Stimulated activated CD4-positive, alpha-beta T cell treated with anti-CD3 and anti-CD28 coated beads, TNF-alpha, amount 100 ng/mL, for 4 hours (primary cell): ENCODE data around the gene UBE3C.
"Not testable (repeated sequence)": the region's sequence is repeated elsewhere in the genome, so short reads cannot be mapped to it uniquely, and the experiment has no call there.

Source experiments
- DNase-seq, 3 experiments: peaks; one replicate each; pipeline ENCODE4 v3.0.0-alpha.2; 2020; ENCODE audit warnings: low read depth in 3 of 3

Gene UBE3C

DNA sequence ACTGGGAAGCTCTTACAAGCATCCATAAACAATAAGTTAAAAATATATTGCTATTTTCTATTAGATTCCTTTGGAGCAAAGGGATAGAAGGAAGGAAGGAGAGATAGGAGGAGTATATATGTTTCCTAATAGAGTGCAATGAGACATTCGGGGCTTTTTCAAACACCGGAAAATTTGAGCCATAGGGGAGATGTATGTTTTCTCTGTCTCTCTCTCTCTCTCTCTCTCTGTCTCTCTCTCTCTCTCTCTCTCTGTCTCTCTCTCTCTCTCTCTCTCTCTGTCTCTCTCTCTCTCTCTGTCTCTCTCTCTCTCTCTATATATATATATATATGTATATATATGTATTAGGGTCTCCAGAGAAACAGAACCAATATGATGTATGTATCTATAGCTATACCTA, 7.9 kb upstream of the UBE3C start:
- not testable (repeated sequence) for DNase-seq

DNA sequence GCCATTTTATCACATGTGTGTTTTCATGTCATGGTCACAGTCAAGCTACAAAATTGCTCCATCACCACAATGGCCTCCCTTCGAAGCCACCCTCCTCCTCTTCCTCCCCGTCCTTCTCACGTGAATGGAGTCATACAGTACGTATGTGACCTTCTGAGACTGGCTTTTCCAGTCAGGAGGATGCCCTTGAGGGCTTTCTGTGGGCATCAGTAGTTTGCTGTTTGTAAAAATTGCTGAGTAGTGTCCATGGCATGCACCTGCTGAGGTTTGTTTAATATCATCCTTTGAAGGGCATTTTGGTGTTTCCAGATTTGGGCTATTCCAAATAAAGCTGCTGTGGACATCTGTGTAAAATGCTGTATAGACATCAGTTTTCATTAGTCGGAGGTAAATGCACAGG, 5.9 kb upstream of the UBE3C start:
- DNase-seq: no peak

DNA sequence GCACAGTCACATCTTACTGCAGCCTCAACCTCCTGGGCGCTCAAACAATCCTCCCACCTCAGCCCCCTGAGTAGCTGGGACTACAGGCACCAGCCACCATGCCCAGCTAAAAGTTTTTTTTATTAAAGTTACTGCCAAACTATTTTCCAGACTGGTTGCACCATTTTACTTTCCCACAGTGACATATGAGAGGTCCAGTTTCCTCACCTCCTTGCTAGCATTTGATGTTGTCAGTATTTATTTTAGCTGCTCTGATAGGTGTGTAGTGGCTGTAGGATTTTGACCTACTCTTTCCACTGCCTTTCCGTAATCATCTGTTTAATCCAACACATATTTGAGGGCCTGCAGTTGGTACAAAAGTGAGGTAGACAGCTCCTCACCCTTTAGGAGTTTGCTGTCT, 5.4 kb upstream of the UBE3C start:
- no peak for DNase-seq

DNA sequence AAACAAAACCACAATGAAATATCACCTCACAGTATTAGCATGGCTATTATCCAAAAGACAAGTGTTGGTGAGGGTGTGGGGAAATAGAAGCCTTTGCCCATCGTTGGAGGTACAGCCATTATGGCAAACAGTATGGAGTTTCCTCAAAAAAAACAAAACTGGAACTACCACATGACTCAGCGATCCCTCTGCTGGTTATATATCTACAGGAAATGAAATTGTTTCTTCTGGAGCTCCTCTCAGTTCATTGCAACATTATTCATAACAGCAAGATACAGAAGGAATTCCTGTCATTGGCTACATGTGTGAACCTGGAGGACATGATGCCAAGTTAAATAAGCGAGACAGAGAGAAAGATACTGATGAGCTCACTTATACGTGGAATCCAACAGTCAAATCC, 2.4 kb upstream of the UBE3C start:
- DNase-seq: no peak

DNA sequence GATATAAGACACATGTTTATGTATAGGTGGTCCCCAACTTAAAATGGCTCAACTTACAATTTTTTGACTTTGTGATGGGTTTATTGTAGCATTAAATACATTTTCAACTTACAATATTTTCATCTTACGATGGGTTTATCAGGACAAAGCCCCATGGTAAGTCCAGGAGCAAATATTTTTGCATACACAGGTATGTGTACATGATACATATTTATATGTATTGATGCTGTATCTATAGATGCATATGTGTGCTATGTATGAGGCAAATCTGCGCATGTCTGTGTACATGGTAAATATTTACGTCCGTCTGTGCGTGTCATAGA, 664 bp upstream of the UBE3C start:
- no peak for DNase-seq

DNA sequence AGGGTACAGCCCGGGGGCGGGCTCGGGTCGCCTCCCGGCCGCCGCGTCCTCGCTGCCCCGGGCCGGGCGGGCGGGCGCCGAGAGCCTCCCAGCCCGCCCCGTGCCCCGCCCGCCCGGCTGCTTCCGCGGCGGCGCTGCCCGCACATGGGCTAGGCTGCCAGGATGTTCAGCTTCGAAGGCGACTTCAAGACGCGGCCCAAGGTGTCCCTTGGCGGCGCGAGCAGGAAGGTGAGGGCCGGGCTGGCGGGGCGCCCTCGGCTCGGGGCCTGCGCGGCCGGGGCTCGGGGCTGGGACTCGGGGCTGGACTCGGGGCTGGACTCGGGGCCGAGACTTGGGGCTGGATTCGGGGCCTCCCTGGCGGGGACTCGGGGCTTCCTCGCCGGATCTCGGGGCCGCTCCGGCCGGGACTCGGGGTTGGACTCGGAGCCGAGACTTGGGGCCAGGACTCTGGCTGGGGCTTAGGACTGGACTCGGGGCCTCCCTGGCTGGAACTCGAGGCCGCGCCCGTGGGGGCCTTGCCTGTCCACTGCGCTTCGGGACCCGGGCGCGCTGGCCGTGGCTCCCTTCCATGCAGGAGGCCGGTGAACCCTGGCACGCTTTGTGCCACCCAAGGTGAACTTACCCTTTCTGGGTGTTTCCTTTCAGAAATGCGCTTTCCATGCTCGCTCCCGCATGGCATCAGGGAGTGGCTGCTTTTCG, 534 bp downstream of the UBE3C start:
- peak in 1 of 3 experiments; percentile 28 for DNase-seq

DNA sequence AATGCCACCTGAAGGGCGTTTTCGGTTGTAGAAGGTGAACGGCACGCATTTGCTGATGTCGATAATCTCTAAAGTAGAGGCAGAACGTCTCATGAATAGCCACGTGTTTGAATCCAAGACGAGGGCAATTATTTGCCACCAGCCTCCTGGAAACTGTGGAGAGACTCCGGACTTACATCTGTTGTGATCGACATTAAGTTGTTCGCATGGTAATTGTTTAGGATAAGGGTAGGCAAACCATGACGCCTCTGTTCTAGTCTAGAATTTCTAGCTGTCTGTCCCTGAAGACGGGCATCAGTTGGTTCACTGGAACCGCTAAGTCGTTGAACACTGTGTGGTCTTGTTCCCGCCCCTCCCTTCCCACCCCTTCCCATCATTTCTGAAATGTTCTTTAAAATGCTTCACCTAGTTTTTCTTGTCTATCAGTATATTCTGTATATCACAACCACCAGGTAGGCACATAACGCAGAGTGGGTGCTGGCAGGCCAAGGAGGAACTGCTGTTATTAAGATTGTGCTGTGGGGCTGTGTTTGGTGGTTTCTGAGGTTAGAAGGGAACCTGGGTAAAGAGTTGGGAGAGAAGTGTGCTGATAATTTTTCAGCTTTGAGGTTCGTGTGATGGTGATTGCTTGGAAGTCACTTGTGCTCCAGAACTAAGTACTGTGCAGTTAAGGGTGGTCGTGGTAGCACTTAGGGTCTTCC, 1.2 kb downstream of the UBE3C start:
- DNase-seq: no peak

DNA sequence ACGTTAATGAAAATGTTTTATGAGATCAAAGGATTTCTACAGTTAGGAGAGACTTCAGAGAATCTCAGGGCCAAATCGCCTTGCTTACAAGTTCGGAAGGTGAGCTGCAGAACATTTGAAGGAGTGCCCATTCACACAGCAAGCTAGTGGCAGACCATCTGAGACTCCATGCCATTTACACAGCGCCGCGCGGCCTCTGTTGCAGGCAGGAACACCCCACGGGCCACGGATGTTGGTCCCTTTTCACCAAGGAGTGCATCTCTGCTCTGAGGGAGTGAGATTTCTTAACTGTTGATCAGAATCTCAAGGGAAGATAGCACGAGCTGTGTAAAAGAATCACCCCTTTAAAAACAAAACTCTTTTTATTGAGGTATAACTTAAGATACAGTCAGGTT, 1.8 kb downstream of the UBE3C start:
- DNase-seq: no peak

DNA sequence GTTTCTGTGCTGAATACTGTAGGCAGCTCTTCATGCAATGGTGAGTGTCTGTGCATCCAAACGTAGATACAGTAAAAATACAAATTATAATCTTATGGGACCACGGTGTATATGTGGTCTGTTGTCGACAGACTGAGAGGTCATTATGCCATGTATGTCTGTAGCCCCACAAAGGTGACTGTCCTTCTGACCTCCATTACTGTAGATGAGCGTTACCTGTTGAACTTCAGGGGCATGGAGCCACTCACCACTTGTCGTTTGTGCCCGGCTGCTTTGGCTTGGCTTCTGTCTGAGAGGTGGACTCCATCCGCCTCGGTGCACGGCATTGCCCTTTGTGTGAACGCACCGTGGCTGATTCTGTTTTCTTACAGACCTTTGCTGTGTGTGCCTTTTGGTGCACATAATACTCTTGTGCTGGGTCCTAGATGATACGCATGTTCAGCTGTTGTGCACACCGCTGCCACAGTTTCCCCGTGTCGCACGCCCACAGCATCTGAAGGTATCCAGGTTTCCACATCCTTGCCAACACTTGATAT, 2.9 kb downstream of the UBE3C start:
- DNase-seq: no peak

DNA sequence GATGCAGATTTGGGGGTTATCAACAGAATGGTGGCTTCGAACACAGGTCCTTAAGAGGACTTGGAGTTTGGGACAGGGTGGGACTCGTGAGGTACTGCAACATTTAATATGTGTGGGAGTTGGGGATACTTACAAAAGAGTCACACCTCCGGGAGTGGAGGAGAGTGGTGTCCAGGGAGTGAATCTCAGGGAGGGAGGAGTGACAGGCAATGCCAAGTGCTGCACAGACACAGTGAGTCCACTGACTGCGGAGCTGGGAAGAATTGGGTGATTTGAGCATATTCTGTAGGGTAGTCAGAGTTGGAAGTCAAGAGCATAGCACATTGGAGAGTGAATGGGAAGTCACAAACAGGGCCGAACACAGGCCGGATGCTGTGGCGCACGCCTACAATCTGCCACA, 5.1 kb downstream of the UBE3C start:
- DNase-seq: no peak

DNA sequence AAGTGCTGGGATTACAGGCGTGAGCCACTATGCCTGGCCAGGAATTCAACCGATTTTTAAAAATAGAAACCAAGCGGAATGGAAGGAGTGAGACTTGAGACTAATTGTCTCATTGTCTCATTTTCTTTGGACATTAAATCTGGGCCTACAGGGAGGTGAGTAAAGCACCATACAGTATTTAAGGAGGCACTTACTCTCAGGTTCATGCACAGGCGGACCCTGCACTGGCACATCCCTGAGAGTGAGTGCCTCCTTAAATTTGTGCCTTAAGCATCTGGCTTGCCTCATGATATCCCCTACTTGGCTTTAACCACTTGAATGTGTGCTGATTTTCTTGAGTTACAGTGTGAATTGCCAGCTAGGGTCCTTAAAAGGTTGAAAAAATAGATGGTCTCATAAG, 10.6 kb downstream of the UBE3C start:
- DNase-seq: no peak

DNA sequence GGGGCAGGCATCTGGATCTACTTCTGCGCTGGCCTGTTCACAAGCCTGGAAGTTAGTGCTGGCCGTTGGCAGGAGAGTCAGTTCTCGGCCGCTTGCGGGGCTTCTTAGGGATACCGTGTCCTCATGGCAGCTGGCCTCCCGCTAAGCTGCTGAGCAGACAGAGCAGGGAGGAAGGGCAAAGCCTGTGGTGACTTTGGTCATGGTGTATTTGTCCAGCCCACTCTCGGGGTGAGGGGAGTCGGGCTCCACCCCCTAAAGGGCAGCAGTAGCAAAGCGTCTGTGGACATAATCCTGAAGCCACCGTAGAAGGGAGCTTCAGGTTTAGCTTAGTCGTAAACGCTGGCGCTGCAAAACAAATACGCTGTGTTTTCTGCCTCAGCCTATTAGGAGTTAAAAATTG, 12.2 kb downstream of the UBE3C start:
- no peak for DNase-seq

DNA sequence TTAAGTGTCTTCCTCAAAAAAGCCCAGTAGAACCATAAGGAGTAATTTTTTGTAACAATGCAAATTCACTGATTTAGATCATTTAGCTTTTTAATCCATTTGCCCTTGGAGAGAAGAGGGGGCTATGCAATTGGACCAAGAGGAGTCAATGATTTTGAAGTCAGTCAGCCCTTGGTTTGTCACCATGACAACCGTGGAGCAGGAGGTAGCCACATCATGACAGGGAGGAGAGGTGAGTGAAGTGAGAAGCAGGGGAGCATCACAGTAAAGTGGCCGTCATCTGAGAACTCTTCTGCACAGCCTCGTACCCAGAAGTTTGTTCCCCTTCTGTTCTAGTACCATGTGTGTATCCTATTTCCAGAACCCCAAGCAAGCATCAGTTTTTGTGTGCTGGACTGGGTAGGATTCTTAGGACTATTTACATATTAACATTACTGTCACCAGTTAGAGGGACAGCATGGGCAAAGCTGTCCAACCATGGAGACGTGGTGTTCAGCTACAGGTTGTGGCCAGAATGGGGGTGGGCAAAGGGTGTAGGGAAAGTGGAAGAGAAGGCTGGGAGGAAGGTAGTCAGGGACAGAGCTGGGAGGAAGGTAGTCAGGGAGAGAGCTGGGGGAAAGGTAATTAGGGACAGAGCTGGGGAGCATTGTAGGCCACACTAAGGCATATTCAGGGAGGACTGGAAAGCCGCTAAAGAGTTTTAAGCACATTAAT, 13.1 kb downstream of the UBE3C start:
- DNase-seq: no peak

DNA sequence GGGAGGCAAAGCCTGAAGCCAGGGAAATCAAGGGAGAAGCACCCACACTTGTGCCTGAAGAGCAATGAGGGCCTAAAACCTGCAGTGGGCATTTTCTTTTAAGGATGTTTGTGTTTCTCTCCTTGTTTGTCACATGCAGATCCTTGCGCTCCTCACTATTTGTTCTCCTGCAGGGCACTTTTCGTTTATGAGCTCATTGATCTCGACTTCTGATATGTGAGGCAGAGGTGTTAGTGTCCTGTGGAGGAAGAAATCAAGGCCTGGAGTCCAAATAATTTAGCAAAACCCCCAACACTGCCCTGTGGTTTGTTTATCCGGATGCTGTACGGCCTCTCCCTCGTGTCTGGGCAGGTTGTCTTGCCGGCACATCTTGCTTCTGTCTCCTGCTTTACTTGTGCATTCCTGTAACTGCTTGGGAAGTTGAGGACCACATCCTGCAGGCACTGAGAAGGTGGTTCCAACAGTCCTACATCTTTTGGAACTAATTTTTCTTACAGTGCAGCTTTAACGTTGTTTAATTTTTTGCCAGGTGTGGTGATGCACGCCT, 13.7 kb downstream of the UBE3C start:
- DNase-seq: no peak

DNA sequence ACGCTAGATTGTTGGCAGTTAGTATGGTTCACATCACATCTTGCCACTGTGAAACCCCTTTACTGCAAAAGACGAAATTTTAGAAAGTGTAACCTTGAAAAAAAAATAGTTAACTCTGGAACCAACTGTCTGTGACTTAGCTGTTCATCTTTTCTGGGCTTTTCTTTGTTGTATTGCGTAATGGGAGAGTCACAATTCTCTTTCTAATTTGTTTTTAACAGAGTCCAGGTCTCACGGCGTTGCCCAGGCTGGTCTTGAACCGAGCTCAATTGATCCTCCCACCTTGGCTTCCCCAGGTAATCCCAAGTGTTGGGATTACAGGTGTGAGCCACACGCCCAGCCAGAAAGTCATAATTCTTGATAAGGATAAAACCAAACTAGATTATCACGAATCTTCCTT, 14.5 kb downstream of the UBE3C start:
- no peak for DNase-seq

DNA sequence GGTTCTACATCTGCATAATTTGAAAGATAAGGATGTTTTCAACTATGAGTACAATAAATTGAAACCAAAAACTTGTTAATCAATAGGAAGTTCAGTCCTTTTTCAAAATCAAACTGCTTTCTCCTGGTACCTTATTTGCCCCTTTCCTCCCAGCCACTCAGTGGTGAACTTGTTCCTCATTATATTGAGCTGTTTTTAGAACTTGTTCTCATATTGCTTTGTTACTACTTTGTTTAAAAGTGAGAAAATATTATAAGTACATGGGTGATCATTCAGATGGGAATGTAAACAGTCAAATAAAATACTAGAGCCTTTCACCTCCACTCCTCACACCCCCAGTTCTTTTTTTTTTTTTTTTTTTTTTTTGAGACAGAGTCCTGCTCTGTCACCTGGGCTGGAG, 17.2 kb downstream of the UBE3C start:
- no peak for DNase-seq

DNA sequence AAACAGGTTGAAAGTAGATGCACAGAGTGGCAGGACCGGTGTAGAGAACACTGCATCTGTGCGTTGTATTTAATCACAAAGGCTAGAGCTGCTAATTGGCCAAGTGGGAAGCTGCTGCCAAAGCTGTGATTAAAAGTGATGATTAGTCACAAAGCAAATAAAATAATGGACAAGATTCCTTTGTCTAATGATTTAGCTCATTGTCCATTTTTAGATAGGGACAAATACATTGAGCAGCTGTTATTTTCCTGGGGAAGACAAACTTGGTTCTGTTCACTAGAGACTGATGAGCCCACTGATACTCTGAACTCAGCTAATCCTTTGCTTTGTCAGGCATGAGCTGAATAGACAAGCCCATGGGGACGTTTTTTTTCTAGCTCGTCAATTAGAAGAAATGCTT, 19.7 kb downstream of the UBE3C start:
- no peak for DNase-seq

DNA sequence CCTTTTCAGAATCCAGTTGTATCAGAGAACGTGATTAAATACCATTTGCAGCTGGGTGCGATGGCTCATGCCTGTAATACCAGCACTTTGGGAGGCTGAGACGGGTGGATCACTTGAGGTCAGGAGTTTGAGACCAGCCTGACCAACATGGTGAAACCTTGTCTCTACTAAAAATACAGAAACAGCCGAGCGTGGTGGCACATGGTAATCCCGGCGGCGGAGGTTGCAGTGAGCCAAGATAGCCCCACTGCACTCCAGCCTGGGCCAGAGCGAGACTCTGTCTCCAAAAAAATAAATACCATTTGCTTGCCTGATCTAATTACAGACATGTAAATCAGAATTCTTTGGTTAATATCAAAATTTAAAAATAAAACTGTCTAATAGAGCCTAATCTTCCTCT, 20.8 kb downstream of the UBE3C start:
- not testable (repeated sequence) for DNase-seq

DNA sequence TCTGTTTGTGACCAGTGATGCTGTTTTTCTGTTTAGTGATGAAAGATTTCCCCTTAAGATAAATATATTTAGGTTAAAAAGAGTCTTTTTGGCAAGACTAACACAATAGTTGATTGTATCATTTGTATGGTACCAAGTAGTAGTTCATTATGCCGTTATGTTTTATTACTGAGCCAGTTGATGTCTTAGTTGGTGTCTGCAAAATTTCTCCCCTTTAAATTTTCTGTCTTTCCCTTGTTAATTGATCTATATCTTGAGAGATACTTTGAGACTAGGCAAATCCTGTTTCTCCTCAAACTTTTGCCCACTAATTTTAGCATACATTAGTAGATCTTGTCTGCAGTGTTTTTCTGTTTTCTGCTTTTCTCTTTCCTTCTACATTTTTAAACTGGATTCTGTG, 21.7 kb downstream of the UBE3C start:
- DNase-seq: no peak

DNA sequence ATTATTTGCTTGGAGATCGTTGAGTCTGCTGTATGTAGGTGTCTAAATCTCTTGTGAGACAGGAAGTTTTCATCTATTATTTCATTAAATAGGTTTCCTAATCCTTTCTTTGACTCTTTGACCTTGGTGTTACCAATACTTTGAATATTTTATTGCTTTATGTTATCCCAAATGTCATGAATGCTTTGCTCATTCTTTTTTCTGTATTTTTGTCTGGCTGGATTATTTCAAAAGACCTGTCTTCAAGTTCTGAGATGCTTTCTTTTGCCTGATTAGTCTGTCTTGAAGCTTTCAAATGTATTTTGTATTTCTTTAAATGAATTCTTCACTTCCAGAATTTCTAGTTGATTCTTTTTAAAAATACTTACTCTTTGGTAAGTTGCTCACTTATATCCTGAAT, 27.3 kb downstream of the UBE3C start:
- no peak for DNase-seq

DNA sequence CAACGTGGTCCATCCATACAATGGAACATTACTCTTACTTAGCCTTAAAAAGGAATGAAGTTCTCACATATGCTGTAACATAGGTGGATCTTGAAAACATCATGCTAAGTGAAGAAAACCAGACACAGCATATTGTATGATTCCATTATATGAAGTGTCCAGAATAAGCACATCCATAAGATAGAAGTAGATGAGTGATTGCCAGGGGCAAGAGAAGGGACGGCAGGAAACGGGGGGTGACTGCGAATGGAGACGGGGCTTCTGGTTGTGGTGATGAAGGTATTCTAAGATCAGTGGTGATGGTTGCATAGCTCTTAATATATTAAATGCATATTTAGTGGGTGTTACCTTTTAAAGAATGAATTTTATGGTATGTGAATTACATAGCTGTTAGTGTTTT, 29.8 kb downstream of the UBE3C start:
- no peak for DNase-seq

DNA sequence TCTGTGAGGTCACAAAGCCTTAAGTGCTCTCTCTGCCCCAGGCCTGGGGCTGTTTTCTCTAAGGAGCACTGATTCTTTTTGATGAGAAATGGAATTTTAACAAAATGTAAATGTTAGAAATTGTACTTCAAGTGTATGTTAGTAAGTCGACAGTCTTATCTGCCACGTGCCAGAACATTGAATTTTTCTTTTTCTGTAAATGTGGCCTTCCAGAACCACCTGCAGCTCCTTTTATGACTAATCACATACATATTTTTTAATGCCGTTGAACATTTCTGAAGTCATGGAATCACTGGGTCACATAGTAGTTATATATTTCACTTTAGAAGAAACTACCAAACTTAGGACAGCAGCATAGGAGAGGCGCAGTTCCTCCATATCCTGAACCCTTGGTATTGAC, 38.0 kb downstream of the UBE3C start:
- no peak for DNase-seq
